ENCODE measurements around the gene NRP2.

NRP2 gene

DNA sequence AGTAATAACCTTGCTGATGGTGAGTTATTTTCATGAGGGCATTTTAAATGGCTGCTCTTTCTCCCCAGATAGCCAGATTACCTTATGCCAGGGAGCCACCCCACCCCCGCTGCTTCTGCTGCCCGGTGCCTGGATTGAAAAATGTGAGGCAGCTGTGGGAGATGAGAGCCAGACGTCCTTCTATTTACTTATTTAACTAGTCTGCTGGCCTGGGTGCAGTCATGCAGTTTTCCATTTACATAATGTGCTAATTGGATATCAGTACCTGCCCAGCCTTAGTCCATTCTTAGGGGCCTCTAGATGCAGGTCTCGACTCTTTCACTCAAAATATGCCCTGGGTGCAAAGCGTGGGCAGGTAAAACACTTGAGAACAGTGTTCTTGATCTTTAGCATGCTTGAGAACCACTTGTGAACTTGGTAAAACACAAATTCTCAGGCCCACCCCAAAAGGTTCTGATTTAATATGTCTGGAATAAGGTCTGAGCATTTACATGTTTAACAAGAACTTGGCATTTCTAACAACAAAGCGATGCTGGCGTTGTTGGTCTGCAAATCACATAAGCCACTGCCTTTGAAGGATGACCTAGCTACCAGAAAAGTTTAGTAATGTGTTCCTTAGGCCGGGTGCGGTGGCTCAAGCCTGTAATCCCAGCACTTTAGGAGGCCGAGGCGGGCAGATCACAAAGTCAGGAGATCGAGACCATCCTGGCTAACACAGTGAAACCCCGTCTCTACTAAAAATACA lies 154.3 kb downstream of the NRP2 start:
- no peak for DNase-seq (ENCODE audit: low read depth)
- TF ChIP-seq, protein P1, sequence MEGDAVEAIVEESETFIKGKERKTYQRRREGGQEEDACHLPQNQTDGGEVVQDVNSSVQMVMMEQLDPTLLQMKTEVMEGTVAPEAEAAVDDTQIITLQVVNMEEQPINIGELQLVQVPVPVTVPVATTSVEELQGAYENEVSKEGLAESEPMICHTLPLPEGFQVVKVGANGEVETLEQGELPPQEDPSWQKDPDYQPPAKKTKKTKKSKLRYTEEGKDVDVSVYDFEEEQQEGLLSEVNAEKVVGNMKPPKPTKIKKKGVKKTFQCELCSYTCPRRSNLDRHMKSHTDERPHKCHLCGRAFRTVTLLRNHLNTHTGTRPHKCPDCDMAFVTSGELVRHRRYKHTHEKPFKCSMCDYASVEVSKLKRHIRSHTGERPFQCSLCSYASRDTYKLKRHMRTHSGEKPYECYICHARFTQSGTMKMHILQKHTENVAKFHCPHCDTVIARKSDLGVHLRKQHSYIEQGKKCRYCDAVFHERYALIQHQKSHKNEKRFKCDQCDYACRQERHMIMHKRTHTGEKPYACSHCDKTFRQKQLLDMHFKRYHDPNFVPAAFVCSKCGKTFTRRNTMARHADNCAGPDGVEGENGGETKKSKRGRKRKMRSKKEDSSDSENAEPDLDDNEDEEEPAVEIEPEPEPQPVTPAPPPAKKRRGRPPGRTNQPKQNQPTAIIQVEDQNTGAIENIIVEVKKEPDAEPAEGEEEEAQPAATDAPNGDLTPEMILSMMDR (IDR thresholded peaks at IDR 0.05; ENCODE audit: low read depth, low read length, missing control alignments): no peak
- no peak overlapping the region for H3K4me3 ChIP-seq (ENCODE audit: low read depth, low read length)

DNA sequence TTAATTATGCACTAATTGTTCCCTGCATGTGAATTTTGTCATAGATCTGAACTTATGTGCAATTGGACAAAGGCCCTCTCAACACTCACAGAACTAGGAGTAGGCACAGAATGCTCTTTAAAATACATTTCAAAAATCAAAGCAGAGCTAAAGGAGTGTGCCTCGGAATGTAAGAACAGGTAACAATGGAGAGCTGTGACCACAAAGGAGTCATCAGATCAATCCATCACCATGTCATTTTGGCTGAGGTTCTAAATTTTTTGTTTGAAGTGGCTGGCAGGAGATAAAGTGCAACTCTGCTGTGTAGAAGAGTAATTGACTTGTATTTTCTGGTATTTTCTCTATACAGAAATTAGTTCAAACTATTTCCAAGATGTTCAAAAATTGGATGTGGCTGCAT lies 155.4 kb downstream of the NRP2 start:
- TF ChIP-seq, protein P1 (IDR thresholded peaks at IDR 0.05; ENCODE audit: low read depth, low read length, missing control alignments): no peak
- no peak overlapping the region for H3K4me3 ChIP-seq (ENCODE audit: low read depth, low read length)
- no peak for DNase-seq (ENCODE audit: low read depth)

DNA sequence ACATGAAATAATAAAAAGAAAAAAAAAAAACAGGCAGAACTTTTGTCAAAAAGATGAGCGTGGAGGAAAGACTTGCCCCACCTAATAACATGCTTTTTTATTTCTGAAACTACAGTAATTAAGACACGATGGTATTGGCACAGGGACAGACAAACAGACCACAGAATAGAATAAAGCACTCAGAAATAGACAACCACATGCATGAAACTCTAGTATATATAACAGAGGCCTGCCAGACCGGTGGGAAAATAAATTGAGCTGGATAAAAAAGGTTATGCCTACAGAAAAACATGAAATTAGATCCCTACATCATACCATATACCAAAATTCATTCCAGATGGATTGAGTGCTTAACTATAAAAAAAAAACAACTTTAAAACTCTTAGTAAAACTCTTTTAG lies 163.1 kb downstream of the NRP2 start:
- TF ChIP-seq, protein P1 (IDR thresholded peaks at IDR 0.05; ENCODE audit: low read depth, low read length, missing control alignments): no peak
- H3K4me3 ChIP-seq (ENCODE audit: low read depth, low read length): no peak overlapping the region
- DNase-seq (ENCODE audit: low read depth): no peak

Measured in GM12864 (cell line).